Uterus (tissue), 2 donors: Measurements from ENCODE around the gene RNASEH2B.

Experiments
- POLR2A ChIP-seq, 2 donors: fragments of 450-650 bp; IDR thresholded peaks; one replicate each; pipeline ENCODE4 v1.6.1; 2016; ENCODE audit warnings: antibody characterized with exemption in 2 of 2, mild to moderate bottlenecking in 1 of 2, moderate library complexity in 1 of 2
- TF ChIP-seq, protein P1 (sequence below), 4 experiments: fragments of 200-600 bp in 2 of 4; fragments of 450-650 bp in 2 of 4; sonication (generic) in 2 of 4; IDR thresholded peaks; one replicate each; pipeline ENCODE4 v1.5.1; 2016 to 2019; ENCODE audit warnings: antibody characterized with exemption in 4 of 4, mild to moderate bottlenecking in 2 of 4, moderate library complexity in 1 of 4

DNA sequence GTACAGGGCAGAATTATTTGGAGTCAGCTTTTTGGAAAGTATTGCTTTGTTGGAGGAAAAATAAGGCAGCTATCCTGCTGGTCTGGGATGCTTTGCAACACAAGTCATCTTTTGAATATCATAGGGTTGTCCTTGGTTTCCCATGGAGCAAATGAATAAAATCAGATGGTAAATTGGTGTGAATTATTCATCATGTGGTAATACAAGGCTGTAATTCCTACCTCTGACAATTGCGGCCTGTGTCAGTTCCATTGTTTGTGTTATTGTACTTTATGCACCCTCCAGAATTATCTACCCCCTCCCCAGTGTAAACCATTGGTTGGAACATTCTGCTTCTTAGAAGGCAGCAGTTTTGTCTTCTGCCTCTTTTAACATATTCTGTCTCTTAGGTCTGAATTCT, 46.2 kb downstream of the RNASEH2B start:
- TF ChIP-seq, protein P1, sequence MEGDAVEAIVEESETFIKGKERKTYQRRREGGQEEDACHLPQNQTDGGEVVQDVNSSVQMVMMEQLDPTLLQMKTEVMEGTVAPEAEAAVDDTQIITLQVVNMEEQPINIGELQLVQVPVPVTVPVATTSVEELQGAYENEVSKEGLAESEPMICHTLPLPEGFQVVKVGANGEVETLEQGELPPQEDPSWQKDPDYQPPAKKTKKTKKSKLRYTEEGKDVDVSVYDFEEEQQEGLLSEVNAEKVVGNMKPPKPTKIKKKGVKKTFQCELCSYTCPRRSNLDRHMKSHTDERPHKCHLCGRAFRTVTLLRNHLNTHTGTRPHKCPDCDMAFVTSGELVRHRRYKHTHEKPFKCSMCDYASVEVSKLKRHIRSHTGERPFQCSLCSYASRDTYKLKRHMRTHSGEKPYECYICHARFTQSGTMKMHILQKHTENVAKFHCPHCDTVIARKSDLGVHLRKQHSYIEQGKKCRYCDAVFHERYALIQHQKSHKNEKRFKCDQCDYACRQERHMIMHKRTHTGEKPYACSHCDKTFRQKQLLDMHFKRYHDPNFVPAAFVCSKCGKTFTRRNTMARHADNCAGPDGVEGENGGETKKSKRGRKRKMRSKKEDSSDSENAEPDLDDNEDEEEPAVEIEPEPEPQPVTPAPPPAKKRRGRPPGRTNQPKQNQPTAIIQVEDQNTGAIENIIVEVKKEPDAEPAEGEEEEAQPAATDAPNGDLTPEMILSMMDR (IDR thresholded peaks at IDR 0.05), result no peak
- no peak for TF ChIP-seq POLR2A (IDR thresholded peaks at IDR 0.05)
